GM04504 (cell line): ENCODE data around the gene IL31RA.
A peak's percentile ranks its signal among the peaks of the same experiment; 100 is the strongest.

Experiments
- DNase-seq: peaks from one replicate; pipeline ENCODE4 v3.0.0-alpha.2; 2012; ENCODE audit warnings: low read depth

The IL31RA gene

DNA sequence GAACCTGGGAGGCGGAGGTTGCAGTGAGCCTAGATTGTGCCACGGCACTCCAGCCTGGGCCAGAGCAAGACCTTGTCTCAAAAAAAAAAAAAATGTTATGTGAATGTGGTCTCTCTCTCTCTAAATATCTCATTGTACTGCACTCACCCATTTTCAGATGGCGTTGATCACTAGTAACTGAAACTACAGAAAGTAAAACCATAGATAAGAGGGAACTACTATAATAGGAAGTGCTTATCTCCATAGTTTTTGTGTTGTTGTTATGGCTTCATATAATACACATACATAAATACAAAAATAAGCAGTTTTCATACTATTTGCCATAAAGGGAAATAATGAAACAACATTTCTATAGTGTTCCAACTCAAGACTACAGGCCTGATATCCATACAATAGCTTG, 9.1 kb downstream of the IL31RA start:
- DNase-seq = no peak

DNA sequence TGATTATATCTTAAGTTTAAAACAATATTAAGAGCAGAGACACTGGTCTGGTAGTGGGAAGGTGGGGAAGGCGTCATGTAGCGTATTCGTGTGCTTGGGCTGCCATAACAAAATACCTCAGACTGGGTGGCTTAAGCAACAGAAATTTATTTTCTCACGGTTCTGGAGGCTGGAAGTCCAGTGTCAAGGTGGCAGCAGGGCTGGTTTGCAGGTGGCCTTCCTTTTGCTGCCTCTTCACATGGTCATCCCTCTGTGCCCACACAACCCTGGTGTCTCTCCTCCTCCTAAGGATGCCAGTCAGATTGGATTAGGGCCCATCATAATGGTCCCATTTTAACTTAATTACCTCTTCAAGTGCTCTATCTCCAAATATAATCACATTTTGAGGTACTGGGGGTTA, 9.6 kb downstream of the IL31RA start:
- no peak for DNase-seq

DNA sequence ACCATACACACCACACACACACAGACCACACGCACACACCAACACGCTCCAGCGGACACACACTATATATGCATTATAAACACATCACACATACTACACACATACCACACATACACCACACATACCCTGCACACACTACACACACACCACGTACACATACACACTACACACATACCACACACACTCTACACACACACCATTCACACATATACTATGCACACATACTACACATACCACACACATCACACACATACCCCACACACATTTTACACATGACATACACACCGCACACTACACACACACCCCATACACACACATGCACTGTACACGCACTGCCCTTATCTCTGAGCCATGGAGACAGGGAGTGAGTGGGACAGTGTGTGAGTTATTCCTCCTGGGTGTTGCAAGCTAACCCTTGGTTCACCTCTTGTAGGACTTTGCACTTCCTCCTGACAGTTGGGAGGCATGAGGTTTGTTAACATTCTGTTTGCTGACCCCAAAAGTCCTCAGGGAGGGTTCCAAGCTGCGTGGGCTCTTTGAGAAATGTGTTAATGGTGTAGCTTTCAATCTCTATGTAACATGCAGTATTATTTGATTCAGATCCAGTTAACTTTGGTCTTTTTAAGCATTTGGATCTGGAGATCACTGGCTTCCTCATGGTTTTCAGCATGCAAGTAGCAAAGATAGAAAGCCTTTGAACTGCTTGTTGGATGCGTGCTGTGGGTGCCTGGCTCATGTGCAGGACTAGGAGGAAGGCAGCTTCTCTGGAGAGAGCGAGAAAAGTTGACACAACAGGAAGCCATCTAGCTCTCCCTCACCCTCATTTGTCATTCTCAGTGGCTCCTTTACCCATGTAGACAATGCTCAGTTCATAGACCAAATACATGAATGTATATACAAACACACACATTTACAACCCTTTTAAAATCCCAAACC, 13.7 kb downstream of the IL31RA start:
- no peak for DNase-seq

DNA sequence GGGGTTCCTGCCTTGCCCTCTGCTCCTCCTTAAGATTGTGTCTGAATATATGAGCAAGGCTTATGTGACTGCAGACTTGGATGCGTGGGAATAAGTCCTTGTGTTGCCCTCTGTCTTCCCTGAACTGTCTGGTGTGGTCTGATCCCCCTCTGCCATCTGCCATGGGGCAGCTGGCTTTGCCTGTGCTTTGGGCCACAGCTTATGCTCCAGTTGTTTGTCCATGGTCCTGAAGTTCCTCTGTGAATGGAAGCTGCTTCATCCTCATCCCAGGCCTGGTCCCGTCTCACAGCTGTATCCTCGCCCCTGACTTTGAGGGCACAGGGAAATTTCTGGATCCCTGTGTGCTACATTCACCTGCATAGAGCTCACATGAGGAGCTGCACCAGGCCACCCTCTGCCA, 14.7 kb downstream of the IL31RA start:
- no peak for DNase-seq

DNA sequence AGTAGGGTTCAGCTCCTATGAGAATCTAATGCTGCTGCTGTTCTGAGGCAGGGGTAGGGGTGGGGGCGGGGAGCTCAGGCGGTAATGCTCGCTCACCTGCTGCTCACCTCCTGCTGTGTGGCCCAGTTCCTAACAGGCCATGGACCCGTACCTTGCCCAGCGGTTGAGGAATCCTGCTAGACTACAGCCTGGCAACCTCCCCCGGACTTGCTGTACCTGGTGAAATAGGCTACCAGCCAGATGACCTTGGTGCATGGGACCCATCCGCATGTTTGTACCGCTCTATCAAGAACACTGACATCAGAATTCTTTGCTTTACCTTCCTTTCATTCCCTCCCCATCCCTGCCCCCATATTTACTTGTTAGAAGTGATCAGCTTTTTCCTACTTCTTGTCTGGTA, 15.3 kb downstream of the IL31RA start:
- DNase-seq = no peak

DNA sequence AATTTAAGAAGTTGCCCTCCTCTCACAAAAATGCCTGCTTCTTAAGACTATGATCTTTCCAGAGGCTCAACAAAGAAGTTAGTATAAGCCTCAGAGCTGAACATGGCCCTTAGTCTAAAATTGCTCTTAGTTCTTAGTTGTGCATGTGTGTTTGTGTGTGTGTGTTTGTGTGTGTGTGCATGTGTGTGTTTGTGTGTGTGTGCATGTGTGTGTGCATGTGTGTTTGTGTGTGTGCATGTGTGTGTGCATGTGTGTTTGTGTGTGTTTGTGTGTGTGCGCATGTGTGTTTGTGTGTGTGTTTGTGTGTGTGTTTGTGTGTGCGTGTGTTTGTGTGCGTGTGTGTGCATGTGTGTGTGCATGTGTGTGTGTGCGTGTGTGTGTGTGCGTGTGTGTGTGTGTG, 15.8 kb downstream of the IL31RA start:
- no peak for DNase-seq

DNA sequence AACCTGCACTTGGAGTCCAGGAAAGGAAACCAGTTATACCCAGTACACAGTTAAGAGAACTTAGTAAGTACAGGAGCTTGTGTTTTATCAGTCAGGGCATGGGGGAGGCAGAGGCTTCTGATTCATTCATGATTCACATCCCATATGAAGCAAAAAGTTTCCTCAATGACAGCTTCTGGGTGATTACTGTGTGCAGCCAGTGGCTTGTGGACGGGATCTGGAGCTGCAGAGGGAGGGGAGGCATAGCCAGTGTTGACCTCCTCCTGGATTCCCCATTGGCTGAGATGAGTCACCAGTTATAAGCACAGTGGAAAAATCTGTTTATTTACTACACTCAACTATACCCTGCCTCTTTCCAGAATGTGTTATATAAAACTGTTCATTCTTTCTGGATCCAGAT, 17.7 kb downstream of the IL31RA start:
- DNase-seq = peak; percentile 81

DNA sequence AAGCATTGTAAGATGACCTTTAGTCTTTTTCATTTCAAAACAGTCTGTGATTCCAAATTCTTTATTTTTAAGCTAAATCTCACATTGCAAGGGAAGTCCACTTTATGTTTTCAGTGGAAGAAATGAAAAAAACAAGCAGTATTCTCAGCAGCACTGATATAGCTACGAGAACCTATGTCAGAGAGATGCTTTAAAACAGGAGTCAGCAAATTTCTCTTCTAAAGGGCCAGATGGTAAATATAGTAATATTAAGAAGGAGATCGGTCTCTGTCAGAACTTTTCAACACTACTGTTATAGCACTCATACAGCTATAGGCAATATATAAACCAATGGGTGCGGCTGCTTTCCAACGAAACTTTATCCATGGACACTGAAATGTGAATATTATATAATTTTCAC, 18.7 kb downstream of the IL31RA start:
- DNase-seq = no peak

DNA sequence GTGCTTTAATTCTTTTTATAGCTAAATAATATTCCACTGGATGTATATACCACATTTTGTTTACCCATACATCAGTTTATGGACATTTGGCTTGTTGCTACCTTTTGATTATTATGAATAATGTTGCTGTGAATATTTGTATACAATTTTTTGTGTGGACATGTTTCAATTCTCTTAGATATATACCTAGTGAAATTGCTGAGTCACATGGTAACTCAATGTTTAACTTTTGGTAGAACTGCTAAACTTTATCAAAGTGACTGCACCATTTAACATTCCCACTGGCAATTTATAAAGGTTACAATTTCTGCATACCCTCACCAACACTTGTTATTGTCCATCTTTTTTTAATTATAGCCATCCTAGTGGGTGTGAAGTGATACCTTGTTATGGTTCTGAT, 22.1 kb downstream of the IL31RA start:
- no peak for DNase-seq

DNA sequence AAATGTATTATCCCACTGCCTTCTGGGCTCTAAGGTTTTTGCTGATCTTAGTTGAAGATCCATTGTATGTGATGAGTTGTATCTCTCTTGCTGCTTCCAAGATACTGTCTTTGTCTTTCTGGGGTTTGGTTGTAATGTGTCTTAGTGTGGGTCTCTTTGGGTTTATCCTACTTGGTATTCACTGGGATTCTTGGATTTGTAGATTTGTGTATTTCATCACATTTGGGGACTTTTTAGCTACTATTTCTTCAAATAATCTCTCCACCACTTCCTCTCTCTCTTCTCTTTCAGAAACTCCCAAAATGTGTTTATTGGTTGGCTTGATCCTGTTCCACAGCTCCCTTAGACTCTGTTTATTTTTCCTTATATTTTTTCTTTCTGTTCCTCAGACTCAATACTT, 26.5 kb downstream of the IL31RA start:
- DNase-seq = no peak

DNA sequence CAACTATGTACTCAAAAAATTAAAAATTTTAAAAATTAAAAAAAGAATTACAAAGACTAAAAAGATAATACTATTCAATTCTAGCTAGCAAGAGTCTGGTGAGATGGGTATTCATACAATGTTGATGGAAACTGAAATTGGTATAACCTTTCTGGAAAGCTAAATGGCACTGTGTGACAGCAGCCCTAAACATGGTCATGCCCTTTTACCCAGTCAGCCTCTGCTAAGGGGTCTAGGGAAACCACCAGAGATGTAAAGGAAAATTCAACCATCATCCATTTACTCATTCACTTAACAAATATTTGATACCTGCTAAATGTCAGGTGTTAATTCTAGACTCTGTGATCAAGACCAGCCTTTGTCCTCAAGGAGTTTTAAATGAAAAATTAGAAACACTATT, 29.3 kb downstream of the IL31RA start:
- no peak for DNase-seq

DNA sequence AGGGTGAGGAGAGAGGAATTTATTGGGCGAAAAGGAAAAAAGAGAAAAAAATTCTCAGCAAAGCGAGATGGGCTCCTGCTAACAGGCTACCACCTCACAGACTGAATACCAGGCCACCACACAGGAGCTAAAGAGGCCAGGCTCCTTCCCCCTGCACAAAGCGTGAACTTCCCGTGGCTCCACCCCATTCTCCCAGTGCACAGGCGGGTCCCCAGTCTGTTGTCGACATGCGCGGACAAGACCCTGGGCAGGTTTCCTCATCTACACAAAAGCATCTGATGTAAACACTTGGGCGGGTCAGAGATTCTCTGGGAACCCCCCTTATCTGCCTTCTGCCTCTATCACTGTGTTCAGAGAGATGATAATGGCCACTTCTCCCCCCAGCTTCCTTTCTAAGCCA, 34.2 kb downstream of the IL31RA start:
- DNase-seq = no peak

DNA sequence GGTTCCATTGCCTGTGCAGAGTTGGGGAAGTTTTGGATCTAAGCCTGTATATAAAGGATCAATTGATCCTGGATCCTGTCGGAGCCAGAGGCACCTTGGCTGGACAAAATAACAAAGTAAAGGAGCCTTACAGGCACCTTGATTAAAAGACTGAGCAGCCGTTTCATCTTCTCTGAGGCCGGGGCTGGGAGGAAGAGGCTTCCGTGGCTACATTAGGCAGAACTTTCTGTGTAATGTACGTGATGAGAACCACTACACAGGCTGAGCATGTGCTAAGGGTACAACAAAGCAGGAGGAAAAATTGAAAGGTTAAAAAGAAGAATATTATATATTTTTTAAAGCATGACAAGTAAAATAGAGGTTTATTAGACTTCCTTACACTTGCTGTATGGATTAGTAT, 37.0 kb downstream of the IL31RA start:
- no peak for DNase-seq

DNA sequence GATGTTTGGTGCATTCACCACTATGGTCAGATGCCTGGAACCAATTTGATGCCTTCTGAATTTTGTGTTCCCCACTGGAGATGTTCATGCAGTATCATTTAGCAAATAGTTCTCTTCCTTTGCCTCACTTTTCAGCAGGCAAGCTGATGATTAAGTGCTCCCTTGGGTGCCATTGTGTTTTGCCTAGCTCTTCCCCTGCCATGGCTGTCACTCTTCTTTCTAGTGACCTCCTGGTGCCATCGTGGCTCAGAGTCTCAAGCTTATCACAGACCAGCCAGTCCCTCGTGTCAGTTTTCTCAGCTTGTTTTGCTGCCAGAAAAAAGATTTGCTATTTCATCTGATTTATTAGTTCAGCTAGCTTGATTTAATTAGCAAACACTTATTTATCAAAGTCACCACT, 41.3 kb downstream of the IL31RA start:
- no peak for DNase-seq

DNA sequence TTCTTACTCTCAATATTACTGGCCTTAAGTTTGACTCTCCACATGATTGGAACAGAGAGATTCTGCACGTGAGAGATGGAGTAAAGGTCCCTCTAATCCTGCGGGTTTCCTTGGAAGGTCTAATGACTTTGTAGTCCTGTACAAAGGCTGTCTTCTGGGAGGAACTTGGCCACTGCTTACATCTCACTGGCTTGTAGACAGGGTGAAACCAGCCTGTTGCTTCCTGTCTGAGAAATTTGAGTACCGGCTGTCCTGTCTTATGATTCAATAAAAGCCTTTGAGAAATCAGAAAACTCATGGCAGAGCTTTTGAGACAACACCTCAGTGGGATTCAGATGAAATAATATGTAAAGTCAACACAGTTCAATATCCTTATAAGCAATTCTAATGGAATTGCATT, 43.0 kb downstream of the IL31RA start:
- DNase-seq = no peak

DNA sequence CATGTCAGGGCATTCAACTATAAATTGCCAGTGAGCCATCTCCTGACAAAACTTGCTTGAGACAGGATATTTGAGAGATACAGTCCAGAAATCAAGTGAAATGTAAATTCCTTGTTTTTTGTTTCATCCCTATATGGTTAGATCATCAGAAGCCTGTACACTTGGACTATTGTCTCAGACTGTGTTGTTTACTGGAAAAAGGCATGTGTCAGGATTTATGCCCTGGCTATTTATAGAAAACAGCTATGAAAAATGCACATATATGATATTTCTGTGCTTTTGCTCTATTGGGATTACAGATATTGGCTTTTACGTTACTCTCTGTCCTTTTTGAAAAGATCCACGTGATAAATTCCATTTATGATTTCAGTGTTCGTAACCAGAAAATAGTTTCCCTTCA, 44.2 kb downstream of the IL31RA start:
- DNase-seq = no peak

DNA sequence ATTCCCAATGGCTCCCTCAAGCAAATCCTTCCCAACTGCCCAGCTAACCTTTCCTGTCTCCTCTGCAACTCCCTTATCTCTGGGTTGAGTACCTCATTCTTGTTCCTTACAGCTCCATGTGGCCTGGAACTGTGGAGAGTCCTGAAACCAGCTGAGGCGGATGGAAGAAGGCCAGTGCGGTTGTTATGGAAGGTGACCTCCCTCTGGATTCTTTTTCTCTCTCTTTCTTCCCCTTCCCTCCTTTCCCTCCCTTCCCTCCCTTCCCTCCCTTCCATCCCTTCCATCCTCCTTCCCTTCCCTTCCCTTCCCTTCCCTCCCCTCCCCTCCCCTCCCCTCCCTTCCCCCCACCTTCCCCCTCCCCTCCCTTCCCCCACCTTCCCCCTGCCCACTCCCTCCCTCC, 45.1 kb downstream of the IL31RA start:
- DNase-seq = no peak

DNA sequence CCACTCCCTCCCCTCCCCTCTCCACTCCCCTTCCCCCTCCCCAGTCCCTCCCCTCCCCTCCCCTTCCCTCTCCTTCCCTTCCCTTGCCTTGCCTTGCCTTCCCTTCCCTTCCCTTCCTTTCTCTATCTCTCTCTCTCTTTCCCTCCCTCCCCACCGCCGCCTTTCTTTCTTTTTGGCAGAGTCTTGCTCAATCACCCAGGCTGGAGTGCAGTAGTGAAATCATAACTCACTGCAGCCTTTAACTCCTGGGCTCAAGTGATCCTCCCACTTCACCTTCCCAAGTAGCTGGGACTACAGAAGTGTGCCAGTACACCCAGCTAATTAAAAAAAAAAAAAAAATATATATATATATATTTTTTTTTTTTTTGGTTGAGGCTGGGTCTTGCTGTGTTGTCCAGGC, 45.5 kb downstream of the IL31RA start:
- no peak for DNase-seq

DNA sequence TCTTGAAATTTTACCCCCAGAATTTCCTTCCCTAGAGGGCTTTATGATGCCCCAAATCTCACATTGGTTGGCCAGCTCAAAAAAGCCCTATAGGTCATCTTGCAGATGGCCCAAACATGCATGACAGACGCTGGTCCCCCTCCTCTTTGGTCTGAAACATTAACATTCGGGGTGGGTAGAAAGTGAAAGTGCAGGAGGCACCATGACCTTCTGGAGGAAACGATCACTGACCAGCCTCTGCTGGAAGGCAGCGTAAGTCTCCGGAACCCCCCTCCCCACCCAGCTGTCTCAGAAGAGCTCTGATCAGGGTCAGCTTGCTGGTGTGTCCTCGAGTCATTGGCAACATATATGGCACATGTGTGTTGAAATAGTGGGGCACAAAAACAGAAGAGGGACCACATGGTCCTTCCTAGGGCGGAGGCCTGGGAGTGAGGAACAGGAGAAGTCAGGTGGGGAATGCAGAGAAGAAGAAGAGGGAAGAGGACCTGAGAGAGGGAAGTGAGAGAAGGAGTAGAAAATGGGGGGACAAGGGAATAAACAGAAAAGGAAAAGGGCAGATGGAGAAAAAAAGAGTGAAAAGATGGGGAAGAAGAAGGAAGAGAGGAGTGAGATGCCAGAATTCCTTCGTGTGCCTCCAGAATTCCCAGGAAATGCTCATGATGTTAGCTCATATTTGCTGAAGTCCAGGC, 46.2 kb downstream of the IL31RA start:
- DNase-seq = no peak

DNA sequence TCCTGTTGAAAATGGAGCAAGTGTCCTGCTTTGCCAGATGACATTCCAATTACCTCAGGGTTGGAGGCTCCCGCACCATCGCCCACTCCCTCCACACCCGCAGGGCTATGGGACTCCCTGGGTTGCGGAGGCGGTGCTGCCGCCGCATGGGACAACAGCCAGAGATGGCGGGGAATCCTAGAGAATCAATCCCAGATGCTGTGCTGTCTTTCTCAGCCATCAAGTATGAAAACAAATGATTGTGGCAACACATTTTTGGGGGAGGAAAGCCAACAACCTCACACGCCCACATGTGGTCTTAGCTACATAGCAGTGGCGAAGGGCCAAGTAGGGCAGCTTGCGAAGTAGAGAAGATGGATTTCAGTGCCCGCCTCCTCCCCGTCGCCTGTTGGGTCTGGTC, 46.7 kb downstream of the IL31RA start:
- peak; percentile 97 for DNase-seq

DNA sequence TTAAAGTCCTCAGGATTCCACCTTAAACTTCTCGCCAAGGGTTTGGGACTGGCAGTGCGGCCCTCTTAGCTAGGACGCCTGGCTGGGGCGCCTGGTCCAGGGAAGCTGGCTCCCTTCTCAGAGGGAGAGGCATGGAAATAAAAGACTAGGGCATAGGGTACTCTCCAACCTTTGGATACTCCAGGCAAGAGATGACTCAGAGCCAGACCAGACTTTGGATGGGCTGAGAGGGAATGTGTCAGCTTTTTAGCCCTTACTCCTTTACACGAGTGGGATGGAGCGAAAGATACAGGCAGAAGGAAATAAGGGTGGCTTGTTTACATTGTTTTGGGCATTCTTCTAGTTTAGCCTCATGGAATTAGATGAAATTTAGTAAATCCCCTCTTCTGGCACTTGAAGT, 48.2 kb downstream of the IL31RA start:
- DNase-seq = no peak

DNA sequence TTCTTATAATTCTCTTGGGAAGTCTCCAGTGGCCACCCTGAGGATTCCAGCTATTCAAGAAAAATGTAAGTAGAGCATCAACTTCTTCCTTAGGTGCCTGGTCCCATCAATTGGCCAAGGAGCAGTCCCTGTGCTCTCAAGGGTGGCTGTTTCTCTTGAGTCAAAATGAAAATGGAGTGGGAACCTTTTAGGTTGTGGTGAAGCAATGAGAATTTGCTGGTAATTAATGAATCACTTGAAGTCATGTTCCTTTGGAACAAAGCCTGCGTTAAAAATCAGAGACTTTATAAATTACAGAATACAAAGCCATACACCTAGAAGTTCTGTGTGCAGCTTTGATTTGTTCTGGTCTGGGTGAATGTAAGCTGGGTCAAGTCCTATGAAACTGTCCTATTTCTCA, 48.9 kb downstream of the IL31RA start:
- DNase-seq = no peak

DNA sequence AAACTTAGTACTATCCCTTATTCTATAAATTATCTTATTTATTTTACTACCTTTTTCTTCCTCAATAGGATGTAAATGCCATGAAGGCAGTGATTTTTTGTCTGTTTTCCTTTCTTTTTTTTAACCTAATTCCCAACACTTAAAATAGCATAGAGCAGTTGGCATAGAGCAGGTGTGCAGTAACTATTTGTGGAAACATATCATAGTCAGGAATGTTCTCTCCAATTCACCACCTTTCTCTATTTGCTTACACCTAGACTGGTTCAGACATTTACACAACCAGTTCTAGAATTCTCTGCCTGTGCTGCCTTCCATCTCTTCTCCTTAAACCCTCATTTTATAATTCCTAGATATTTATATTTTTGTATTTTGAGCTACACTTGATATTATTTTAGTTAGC, 49.6 kb downstream of the IL31RA start:
- no peak for DNase-seq

DNA sequence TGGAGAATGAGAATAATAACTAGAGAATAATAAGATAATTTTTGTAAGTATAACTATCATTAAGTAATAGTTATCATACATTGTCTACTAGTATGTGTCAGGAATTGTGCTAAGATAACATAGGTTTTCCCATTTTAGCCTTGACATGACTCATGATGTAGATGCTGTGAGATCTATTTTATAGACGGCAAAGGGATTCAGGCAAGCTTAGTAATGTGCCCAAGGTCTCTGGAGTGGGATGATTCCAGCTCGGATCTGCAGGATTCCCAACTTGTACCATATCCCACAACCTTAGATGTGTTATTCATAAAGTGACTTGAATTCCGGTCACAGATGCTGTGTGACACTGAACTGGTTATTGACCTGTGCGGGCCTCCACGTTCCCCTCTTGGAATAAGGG, 51.5 kb downstream of the IL31RA start:
- no peak for DNase-seq
